Measurements from ENCODE around the gene CASS4.

CASS4 gene

DNA sequence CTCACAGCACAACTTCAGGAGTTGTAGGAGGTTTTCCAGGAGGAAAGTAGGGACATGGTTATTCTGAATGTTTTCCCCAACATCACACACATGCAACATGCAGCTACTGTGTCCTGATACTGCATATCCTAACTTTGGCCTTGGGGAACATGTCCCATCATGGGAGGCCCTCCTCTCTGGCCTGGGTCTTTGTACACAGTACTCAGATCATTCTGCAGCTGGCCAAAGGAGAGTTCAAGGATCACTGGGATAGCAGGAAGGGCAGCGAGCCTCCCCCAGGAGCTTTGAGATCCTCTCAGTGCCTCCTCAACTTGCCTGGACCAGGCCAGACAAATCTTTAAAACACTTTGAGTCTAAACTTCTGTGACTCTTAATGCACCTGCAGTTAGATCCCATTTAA is 12.9 kb downstream of the CASS4 start:
- no peak for DNase-seq

DNA sequence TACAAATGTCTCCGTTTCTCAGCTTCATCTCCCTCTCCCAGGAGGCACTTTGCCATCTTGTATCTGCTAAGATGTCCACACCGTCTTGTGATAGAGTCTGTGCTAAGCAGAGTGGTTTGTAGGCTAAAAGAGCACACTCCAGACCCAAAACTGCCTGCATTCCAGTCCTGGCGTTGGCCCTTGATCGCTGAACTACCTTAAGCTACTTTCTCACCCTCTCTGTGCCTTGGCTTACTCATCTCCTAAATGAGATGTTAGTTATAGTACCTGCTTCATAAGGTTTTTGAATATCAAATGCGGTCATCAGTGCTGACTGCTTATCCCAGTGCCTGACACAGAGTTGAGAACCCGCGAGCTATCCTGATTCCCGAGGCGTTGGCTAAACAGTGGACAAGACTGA is 14.0 kb downstream of the CASS4 start:
- DNase-seq, result no peak

DNA sequence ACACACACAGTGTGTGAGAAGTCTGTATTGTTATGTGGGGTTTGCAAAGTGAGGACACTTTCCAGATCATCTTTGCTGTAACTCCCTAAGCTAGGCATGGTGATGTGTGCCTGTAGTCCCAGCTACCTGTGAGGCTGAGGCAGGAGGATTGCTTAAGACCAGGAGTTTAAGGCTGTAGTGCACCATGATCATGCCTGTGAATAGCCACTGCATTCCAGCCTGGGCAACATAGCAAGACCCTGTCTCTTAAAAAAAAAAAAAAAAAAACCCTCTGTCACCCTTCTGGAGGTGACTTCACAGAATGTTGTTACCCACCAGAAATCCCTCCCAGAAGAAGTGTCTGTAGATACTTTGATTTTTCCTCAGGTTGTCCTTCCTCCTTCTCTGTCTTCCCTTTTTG is 14.9 kb downstream of the CASS4 start:
- DNase-seq, result no peak

DNA sequence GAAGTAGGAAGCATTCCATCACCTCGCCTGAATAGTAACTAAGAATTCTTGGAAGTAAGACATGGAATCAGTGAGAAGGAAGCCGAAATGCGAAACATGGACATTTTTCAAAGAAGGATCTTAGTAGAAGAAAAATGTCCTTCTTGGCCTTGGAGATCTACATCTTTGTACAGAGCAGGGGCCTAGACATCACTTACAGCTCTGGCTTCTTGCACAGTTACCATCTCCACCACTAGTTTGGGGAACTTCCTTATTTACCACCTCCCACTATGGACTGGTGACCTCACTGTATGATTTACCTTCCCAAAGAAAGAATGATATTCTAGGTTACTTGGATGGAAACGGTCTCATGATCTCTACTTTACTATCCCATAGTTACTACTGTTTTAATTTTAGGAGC is 15.7 kb downstream of the CASS4 start:
- DNase-seq, result no peak

DNA sequence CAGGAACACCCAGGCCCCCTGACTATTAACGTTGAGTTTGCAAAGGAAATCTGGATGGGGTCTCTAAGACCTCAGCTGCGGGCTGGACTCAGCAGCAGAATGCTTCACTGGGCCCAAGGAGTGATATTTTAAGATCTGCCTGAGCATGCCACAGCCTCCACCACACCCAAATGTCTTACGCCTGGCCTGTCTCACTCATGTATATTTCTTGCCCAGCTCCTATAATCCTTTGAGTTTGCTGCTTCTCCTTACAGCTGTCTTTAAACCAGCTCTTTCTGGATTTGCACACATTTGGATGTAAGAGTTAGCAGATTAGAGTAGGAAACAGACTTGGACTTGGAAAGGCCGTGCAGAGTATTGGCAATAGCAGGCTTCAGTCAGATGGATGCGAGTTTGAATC is 16.4 kb downstream of the CASS4 start:
- DNase-seq, result no peak

DNA sequence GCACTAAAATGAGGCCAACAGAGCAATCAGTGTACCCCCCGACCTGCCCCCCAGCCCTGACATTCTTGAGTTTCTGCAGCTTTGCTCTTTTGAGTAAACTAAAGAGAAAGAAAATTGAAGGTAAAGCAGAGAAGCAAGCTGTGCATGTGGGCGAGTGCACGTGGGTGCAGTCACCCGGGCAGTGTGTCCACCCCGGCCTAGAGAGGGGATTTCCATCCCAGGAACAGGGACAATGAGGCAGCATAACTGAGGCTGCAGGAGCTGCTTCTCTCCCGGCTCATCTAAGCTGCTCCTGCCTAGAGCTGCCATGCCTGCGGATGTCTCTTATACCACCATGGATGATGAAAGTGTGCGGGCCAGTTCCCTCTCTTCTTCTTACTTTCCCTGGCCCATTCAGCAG is 16.8 kb downstream of the CASS4 start:
- DNase-seq, result no peak

DNA sequence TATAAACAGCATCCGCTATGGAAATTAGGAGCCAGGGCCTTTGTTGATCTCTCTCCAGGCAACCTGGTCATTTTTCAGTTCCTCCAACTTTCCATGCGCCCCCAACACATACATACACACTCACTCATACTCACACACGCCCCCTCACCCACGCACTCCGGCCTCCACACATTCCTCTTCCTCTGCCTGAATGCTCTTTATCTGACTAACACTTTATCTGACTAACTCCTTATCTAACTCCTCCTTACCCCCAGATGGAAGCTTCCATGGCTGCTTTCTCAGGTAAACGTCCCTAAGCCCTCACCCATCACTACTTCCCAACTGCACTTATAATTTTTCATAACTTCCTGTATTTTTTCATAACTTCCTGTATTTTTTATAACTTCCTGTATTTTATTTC is 17.4 kb downstream of the CASS4 start:
- no peak for DNase-seq

DNA sequence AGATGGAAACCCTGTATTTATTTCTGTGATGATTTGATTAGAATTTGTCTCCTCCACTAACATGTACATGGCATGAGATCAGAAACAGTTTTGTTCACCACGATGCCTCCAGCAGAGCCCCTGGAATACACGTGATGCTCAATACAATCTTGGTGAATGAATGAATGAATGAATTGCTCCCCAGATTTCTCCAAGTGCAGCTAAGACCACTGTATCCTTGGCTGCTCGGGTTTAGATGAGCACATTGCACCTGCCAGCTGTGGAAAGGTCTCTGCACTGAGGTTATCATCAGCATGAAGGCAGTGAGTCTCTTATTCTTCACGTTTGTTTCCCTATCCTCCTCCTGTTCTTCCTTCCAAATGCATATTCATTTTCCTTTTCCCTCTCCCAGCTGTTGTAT is 17.9 kb downstream of the CASS4 start:
- DNase-seq, result no peak

DNA sequence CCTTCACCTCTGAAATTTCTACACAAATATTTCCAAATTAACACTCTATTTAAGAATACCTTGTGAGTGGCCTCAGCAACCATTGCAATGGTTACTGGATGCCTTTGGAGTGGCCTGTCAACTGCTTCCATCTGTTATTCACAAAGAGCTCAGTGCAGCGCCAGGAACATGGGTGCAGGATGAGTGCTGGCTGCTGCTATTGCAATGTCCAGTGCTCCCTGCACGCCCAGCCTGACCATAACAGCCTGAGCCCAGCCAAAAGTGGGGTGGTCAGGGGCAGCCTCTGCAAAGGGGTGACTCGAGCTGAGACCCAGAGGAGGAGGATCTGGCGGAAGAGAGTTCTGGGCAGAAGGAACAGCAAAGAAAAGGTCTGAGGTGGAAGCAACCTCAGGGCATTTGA is 18.4 kb downstream of the CASS4 start:
- no peak for DNase-seq

DNA sequence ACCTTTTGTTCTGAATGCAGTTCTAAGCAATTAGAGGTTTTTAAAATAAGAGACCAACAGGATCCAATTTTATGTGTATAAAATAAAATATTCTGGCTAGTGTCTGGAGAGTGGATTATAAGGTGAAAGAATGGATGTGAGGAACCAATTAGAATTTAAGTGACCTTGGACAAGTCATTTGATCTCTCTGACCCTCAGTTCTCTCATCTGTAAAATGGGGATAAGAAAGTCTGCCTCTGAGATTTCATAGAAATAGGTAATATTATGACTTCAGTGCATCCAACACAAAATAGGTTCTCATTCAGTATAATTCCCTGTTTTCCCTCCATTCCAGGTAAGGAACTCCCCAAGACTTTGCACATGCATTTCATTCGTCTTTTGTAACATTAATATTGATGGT is 18.9 kb downstream of the CASS4 start:
- DNase-seq, result no peak

DNA sequence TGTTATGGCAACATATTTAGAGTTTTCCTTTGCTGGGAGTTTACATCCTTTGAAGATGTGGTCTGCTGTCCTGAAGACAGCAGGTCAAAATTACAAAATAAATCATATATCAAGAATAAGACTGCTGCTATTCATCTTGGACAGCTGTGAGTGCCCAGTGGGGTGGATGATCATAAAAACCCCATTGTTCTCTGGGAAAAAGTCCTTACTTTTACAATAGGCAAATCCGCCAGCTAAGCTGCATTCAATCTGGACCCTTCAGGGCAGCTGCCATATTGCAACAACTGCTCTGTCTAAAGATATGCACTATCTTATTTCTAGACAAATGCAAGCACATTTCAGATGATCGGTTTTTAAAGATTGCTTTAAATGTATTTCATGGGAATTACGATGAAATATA is 19.4 kb downstream of the CASS4 start:
- DNase-seq, result no peak

DNA sequence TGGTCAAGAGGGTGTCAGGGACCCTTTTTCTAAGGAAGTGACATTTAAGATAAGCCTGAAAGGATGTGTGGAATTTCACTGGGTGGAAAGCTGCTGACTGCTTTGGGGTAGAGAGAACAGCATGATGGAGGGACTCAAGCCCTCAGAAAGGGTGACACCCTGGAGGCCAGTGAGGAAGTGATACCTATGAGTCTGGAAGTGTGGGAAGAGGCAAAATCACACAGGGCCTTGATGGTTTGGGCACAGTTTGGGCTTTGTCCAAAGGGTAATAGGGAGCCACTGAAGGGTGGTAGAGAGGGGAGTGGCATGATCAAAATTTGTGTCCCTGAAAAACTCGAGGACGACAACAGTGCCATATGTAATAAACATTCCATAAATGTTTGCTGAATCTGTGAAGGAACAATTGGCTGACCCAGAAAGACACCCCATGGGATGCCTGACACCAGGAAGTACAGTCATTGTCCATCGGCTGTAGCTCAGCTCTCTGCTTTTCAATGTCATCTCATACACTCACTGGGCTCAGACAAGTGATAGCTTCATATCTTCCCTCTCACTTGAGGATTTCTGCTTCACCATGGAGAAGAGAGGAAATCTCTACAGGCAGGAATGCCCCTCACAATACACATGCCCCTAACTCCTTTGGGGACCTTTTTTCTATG is 21.3 kb downstream of the CASS4 start:
- DNase-seq, result no peak

DNA sequence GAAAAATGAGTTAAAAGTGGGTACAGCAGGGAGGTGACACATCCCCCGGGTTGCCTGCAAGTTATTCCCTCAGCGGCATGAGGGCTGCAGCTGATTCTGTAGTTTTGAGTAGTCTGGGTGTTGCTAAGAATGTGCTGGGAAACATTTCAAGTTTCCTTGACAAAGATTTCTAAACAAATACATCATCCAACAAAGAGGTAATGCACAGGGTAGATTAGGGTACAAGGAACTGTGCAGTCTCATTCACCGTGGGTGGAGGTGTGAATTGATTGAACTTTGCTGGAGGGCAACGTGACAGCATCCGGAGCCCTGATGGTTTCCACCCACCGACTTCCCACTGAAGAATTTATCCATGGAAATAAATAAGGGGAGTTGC is 21.8 kb downstream of the CASS4 start:
- DNase-seq, result no peak

DNA sequence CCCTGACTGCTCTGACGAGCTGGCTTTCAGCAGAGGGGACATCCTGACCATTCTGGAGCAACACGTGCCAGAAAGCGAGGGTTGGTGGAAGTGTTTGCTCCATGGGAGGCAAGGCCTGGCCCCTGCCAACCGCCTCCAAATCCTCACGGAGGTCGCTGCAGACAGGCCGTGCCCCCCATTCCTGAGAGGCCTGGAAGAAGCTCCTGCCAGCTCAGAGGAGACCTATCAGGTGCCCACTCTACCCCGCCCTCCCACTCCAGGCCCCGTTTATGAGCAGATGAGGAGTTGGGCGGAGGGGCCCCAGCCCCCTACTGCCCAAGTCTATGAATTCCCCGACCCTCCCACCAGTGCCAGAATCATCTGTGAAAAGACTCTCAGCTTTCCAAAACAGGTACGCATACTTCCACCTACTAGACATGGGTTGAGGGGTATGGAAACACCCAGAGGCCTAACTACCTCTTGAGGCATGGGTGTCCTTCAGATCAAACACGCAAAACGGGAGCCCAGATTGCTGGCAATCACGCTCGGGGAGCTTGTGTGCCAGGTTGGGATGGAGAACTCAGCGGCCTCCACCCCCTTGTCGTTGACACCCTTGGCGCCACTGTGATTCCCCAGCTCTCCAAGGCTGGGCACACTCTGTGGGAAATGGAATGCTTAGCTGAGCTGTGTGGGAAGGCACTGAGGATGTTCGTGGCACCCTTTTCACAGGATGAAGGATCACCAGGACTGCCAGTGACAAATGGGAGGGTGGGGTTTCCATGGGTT is 25.3 kb downstream of the CASS4 start:
- no peak for DNase-seq

DNA sequence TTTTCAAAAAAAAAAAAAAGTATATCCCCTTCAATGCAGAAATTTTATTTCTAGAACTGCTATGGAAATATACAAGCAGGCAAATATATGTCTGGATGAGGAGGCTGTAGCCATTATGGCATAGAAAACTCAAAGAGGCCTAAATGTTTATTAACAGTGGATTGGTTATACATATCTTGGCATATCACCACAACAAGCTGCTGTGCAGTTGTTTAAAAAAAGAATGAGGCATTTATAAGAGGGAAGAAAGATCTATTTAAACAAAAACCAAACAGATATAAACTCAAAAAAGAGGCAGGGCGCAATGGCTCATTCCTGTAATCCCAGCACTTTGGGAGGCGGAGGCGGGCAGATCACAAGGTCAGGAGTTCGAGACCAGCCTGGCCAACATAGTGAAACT is 26.2 kb downstream of the CASS4 start:
- DNase-seq, result no peak

DNA sequence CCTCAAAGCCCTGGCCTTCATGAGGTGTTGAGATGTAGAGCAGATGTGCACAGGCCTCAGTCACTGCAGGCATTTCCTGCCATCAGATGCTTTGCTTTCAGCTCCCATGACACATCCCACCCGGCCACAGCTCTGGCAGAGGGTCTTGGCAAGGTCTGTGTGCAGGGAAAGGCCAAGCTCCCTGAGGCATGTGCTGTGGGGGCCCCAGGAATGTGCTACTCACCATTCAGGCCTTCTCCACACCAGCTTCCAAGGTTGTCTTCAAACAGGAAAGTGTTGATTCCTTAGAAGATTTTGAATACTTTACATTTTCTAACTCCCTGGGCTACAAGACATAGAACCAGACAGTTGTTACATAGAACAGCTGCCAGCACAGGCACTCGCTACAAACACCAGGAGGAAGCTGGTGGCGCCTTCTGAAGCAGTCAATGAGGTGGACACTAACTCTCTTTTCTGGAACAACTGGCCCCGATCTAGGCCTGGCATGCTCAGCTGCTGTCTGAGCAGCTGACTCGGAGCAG is 27.8 kb downstream of the CASS4 start:
- no peak for DNase-seq

DNA sequence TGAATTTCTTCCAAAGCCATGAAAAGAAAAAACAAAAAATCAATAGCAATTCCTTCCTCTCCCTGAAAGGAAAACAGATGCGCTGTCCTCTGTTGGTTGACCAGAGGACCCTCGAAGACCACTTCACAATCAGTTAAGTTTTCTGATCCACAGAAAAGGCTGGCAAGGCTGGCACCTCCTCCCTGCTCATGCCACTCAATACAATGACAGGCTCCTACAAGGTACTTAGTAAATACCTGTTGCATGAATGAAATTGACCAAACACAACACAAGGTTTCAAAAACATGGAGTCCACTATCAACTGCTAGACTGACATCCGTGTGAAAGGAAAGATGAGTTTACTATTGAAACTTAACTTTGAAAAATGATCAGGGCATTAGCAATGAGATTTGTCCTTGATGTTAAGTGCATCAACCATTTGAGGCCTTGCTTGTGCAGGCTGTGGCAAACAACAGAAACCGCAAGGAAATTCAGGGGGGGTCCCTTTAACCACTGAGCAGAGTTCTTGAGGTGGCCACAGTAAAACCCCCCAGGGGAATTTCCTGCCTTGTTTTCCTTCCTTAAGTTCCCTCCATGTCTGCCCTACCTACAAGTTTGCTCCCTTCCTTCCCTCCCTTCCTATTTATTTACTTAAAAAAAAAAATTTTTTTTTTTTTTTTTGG is 28.4 kb downstream of the CASS4 start:
- DNase-seq, result no peak

DNA sequence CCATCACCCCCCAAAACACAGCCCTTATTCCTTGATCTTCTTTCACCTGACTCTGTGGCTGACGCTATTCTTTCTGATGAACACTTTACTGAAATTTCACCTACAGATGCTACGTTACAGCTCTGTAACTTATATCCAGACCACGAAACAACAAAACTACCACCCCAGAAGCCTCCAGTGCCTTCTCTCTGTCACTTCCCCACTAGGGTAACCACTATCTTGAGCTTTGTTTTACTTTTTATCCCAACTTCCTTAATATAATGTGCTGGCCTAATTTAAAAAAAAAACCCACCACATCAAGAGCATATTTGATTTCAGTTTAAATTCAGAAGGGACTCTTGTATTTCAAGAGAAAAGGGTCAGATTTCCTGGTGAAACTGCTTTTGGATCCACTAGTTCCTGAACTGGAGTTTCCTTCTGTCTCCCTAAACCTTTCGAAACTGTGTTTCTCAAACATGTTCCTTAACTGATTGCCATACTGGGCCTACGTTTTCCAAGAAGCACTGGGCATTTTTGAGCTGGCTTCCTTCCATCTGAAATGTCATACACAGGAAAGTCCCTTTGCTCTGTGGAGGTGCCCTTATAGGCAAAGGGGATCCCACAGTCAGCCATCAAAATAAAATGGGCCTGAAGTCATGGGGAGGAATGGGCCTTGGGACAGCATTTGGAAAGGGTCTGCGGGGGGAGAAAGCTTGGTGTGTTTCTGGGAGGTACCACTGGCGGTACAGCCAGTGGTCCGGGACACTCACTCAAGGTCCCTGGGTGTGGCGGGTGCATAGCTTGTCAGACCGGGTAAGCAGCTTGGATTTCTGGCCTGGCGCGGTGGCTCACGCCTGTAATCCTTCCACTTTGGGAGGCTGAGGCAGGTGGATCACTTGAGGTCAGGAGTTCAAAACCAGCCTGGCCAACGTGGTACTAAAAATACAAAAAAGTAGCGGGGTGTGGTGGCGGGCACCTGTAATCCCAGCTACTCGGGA is 30.6 kb downstream of the CASS4 start:
- DNase-seq, result no peak

DNA sequence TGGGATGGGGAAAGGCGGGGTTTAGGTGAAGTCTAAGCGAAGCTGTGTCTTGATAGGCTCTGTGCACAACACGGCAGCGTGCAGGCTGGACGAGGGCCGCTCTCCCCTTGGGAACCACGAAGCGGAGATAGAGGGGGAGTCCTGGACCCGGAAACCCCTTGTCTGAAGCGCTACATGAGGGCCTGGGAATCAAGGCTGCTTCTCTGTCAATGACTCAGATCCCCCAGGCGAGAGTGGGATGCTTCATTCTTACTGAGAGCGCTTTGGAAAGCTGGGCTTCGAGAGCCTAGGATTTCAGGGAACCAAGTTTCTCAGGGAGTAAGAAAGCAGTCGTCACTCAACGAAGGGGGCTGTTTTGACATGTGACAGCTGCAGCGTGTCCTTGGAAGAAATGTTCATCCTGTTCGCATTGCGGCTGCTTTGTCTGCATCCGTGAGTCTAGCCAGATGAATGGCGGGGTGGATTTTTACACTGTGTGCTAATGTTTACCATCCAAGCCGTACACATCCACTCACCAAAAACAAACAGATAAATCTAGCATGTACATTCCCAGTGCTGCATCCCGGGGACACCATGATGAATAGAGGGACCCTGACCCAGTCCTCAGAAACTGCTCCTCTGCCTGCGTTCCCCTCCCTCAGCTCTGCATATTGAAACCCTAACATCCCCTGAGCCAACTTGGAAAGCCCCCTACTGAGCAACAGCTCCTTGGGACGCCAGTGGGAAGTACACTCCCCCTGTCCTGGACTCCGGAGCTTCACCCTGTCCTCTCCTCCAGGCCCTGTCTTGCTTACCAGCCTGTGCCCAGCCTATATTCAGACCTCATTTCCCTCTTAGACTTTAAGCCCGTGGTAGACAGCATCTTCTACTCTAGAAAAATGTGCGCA is 31.8 kb downstream of the CASS4 start:
- no peak for DNase-seq

DNA sequence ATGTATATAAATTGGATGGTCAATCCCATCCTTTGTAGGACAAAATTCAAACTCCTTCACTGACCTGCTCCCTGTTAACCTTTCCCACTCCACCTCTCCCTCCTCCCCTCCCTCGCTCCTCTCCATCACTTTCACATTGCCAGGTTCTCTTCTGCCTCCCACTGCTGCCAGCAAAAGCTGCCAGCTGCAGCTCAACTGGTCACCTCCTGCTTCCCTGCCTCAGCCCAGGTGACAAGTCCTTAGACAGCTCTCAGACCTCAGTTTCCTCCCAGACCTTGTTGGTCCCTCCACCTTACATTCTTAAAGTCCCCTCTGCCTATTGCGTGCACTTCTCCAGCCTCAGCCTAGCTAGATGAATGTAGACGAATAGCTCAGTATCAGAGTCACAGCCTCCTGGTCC is 33.1 kb downstream of the CASS4 start:
- DNase-seq, result no peak

DNA sequence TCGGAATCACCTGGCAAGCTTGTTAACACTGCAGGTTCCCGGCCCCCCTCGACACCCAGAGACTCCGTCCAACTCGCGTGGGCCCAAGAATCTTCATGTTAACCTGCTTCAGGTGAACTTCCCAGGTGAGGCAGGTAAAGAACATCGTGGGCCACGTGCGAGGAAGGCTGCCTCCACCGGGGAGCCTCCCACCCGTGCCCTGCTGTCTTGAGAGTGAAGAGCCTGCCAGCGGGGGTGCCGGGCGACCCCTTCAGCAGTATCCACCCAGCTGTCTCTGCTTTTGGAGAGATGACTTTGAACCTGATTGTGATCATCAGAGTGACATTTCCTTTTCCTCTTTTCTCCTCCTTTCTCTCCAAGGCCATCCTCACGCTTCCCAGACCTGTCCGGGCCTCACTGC is 33.5 kb downstream of the CASS4 start:
- DNase-seq, result no peak

DNA sequence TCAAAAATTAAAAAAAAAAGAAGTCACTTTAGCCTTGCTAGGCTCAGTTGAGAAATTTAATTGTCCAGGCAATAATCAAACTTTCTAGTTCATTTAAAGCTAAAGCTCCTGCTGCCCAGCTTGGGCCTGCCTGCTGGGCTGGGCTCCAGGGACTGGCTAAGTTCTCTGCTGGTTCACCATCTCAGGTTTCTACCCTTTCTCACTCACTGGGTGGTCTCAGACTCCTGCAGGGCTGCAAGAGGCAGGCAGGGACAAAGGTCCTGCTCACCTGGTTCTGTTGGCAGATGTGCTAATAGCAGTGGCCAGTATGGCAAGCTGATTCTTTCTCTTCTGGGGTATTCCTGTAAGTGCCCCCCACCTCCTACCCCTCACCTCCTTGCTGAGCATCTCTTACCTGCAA is 35.2 kb downstream of the CASS4 start:
- DNase-seq, result no peak

All from hippocampal formation (tissue), 2 donors.